Measurements from ENCODE around the gene GCDH. TPM values are rescaled to one million over a fixed set of nuclear protein-coding genes. Genes with fewer than 3 reads are reported as not detected.

Gene GCDH
- total RNA-seq, 1 donor from 2014 or later, result 73.9 TPM

- peaks cover 20% of the 10 kb centered on the region for H3K27me3 Mint-ChIP-seq
- H3K4me3 Mint-ChIP-seq, result no peak overlapping the region
- DNase-seq (peak; percentile 92), ATAC-seq (ENCODE audit: low read depth) (peak; percentile 99)
- no peak overlapping the region for H3K27ac Mint-ChIP-seq
- intact Hi-C loops (cut with micrococcal nuclease), result loop anchor here (1.0 to 5.0 kb wide), 6 partner anchors 51 to 285 kb away; no protein-coding TSS in a partner anchor
- TF ChIP-seq CTCF (IDR thresholded peaks at IDR 0.05), result peak; percentile 86
- H3K36me3 Mint-ChIP-seq (ENCODE audit: low read depth), result no peaks in the 10 kb centered on the region
- H3K4me1 Mint-ChIP-seq, result peaks cover 7% of the 10 kb centered on the region
- POLR2A ChIA-PET, result interaction anchor here (0.5 to 1.2 kb wide), 2 partner anchors 50 to 82 kb away, joined by 7 to 13 read pairs; no protein-coding TSS in a partner anchor
- no peaks in the 10 kb centered on the region for H3K9me3 Mint-ChIP-seq
- CTCF ChIA-PET, result interaction anchor here (0.7 to 7.5 kb wide), 20 partner anchors 10 to 233 kb away, joined by 3 to 149 read pairs (median 6); partner anchors contain the start of genes DNASE2 and RNASEH2A
These were observed 43.5 kb upstream of the GCDH start for GRCh38 chr19:12847159-12848139.

GRCh38 chr19:12856653-12857052 is 34.3 kb upstream of the GCDH start:
- H3K36me3 Mint-ChIP-seq (ENCODE audit: low read depth), result no peaks in the 10 kb centered on the region
- no peaks in the 10 kb centered on the region for H3K4me1 Mint-ChIP-seq
- no peak for ATAC-seq (ENCODE audit: low read depth)
- peaks cover 2% of the 10 kb centered on the region for H3K27me3 Mint-ChIP-seq
- ChIA-PET CTCF (no interaction called here), POLR2A (no interaction called here)
- H3K9me3 Mint-ChIP-seq, result peaks cover 10% of the 10 kb centered on the region
- TF ChIP-seq CTCF (IDR thresholded peaks at IDR 0.05), result no peak
- no peak overlapping the region for H3K27ac Mint-ChIP-seq
- H3K4me3 Mint-ChIP-seq, result no peak overlapping the region
- DNase-seq, result no peak
- intact Hi-C loops (cut with micrococcal nuclease), result no loop called here

GRCh38 chr19:12858041-12858928 is 32.7 kb upstream of the GCDH start:
- intact Hi-C loops (cut with micrococcal nuclease), result no loop called here
- ATAC-seq (ENCODE audit: low read depth) (no peak), DNase-seq (no peak)
- ChIA-PET POLR2A (interaction anchor here (0.6 kb wide), 1 partner anchor 515 kb away, joined by 5 read pairs; no protein-coding TSS in a partner anchor), CTCF (no interaction called here)
- Mint-ChIP-seq H3K27me3 (peaks cover 2% of the 10 kb centered on the region), H3K4me1 (no peaks in the 10 kb centered on the region), H3K36me3 (ENCODE audit: low read depth) (no peaks in the 10 kb centered on the region), H3K27ac (no peak overlapping the region), H3K9me3 (peaks cover 10% of the 10 kb centered on the region), H3K4me3 (no peak overlapping the region)
- no peak for TF ChIP-seq CTCF (IDR thresholded peaks at IDR 0.05)

- H3K27ac Mint-ChIP-seq, result no peak overlapping the region
- intact Hi-C loops (cut with micrococcal nuclease), result no loop called here
- DNase-seq (no peak), ATAC-seq (ENCODE audit: low read depth) (no peak)
- H3K4me3 Mint-ChIP-seq, result no peak overlapping the region
- ChIA-PET POLR2A (no interaction called here), CTCF (no interaction called here)
- peaks cover 2% of the 10 kb centered on the region for H3K27me3 Mint-ChIP-seq
- H3K4me1 Mint-ChIP-seq, result no peaks in the 10 kb centered on the region
- TF ChIP-seq CTCF (IDR thresholded peaks at IDR 0.05), result no peak
- H3K9me3 Mint-ChIP-seq, result peaks cover 8% of the 10 kb centered on the region
- no peaks in the 10 kb centered on the region for H3K36me3 Mint-ChIP-seq (ENCODE audit: low read depth)
These were observed 31.4 kb upstream of the GCDH start for GRCh38 chr19:12859546-12859945.
